ENCODE measurements around the gene IGSF9.

The IGSF9 gene

GRCh38 chr1:159943908-159944622, 1.3 kb downstream of the IGSF9 start:
- DNase-seq: no peak

GRCh38 chr1:159943278-159943640, 2.2 kb downstream of the IGSF9 start:
- DNase-seq: no peak

GRCh38 chr1:159942632-159943277, 2.7 kb downstream of the IGSF9 start:
- DNase-seq: no peak

- DNase-seq: peak; percentile 89
Observed at GRCh38 chr1:159941591-159942560, 3.5 kb downstream of the IGSF9 start.

GRCh38 chr1:159941141-159941540, 4.3 kb downstream of the IGSF9 start:
- no peak for DNase-seq

GRCh38 chr1:159940006-159940620, 5.3 kb downstream of the IGSF9 start:
- DNase-seq: no peak

- DNase-seq: no peak
Observed at GRCh38 chr1:159939678-159940002, 5.8 kb downstream of the IGSF9 start.

GRCh38 chr1:159938905-159939677, 6.3 kb downstream of the IGSF9 start:
- no peak for DNase-seq

GRCh38 chr1:159938211-159938852, 7.1 kb downstream of the IGSF9 start:
- DNase-seq: no peak

- DNase-seq: no peak
Observed at GRCh38 chr1:159937054-159937750, 8.2 kb downstream of the IGSF9 start.

GRCh38 chr1:159936273-159936904, 9.0 kb downstream of the IGSF9 start:
- DNase-seq: no peak

GRCh38 chr1:159935719-159936272, 9.6 kb downstream of the IGSF9 start:
- DNase-seq: no peak

- DNase-seq: no peak
Observed at GRCh38 chr1:159935305-159935704, 10.1 kb downstream of the IGSF9 start.

GRCh38 chr1:159934136-159935039, 11.0 kb downstream of the IGSF9 start:
- no peak for DNase-seq

- DNase-seq: no peak
Observed at GRCh38 chr1:159933347-159933746, 12.1 kb downstream of the IGSF9 start.

- no peak for DNase-seq
Observed at GRCh38 chr1:159932296-159933285, 12.8 kb downstream of the IGSF9 start.

- DNase-seq: no peak
Observed at GRCh38 chr1:159931795-159932173, 13.6 kb downstream of the IGSF9 start.
